Measurements from ENCODE around the gene PAK1. TPM values are rescaled to one million over a fixed set of nuclear protein-coding genes. Genes with fewer than 3 reads are reported as not detected.

PAK1 gene
- total RNA-seq, 1 experiment from 2014 or later: 26.1 TPM

GRCh38 chr11:77322506-77322905 lies 151.4 kb downstream of the PAK1 start:
- Histone ChIP-seq H3K27me3 (ENCODE audit: low read length) (no peaks in the 10 kb centered on the region), H3K9me2 (replicated peaks; ENCODE audit: low read length) (no peaks in the 10 kb centered on the region), H3K79me2 (ENCODE audit: low read length) (no peaks in the 10 kb centered on the region), H3K36me3 (ENCODE audit: low read depth, low read length) (no peaks in the 10 kb centered on the region), H3K9me3 (ENCODE audit: low read length) (no peaks in the 10 kb centered on the region), H3K4me3 (ENCODE audit: low read length) (no peak overlapping the region), H3F3A (ENCODE audit: low read length, unreplicated experiment) (no peaks in the 10 kb centered on the region), H2AFZ (ENCODE audit: low read length) (no peak overlapping the region), H3K27ac (ENCODE audit: low read length) (no peak overlapping the region), H3K9ac (ENCODE audit: low read length) (no peak overlapping the region), H4K20me1 (ENCODE audit: low read length) (no peaks in the 10 kb centered on the region), H3K4me2 (ENCODE audit: low read length) (no peak overlapping the region), H3K4me1 (ENCODE audit: insufficient read depth, low read length) (no peaks in the 10 kb centered on the region)
- POLR2A ChIA-PET (ENCODE audit: unreplicated experiment): no interaction called here
- no peak for TF ChIP-seq EZH2phosphoT487 (IDR thresholded peaks at IDR 0.05; ENCODE audit: borderline replicate concordance, low read length)
- TF ChIP-seq CTCF (conservative IDR thresholded peaks at IDR 0.05; ENCODE audit: low read depth, low read length): no peak
- no peak for TF ChIP-seq EZH2 (IDR thresholded peaks at IDR 0.05; ENCODE audit: low read length, unreplicated experiment)
- DNase-seq: no peak
- no TSS peak for BruUV-seq (replicated peaks)
- intact Hi-C loops (cut with micrococcal nuclease): no loop called here
- ATAC-seq: no peak
- CTCF ChIA-PET: no interaction called here

GRCh38 chr11:77320351-77320750 lies 153.5 kb downstream of the PAK1 start:
- no TSS peak for BruUV-seq (replicated peaks)
- Histone ChIP-seq H3K9me2 (replicated peaks; ENCODE audit: low read length) (no peaks in the 10 kb centered on the region), H3F3A (ENCODE audit: low read length, unreplicated experiment) (no peaks in the 10 kb centered on the region), H3K36me3 (ENCODE audit: low read depth, low read length) (no peaks in the 10 kb centered on the region), H3K9ac (ENCODE audit: low read length) (no peak overlapping the region), H3K4me1 (ENCODE audit: insufficient read depth, low read length) (no peaks in the 10 kb centered on the region), H3K9me3 (ENCODE audit: low read length) (no peaks in the 10 kb centered on the region), H4K20me1 (ENCODE audit: low read length) (no peaks in the 10 kb centered on the region), H3K79me2 (ENCODE audit: low read length) (no peaks in the 10 kb centered on the region), H3K27me3 (ENCODE audit: low read length) (no peaks in the 10 kb centered on the region), H3K4me3 (ENCODE audit: low read length) (no peak overlapping the region), H3K27ac (ENCODE audit: low read length) (no peak overlapping the region), H2AFZ (ENCODE audit: low read length) (no peak overlapping the region), H3K4me2 (ENCODE audit: low read length) (no peak overlapping the region)
- CTCF ChIA-PET: no interaction called here
- DNase-seq (no peak), ATAC-seq (no peak)
- TF ChIP-seq CTCF (conservative IDR thresholded peaks at IDR 0.05; ENCODE audit: low read depth, low read length) (no peak), EZH2phosphoT487 (IDR thresholded peaks at IDR 0.05; ENCODE audit: borderline replicate concordance, low read length) (no peak), EZH2 (IDR thresholded peaks at IDR 0.05; ENCODE audit: low read length, unreplicated experiment) (no peak)
- intact Hi-C loops (cut with micrococcal nuclease): no loop called here
- POLR2A ChIA-PET (ENCODE audit: unreplicated experiment): interaction anchor here (0.7 kb wide), 1 partner anchor 217 kb away, joined by 3 read pairs; no protein-coding TSS in a partner anchor

- no peaks in the 10 kb centered on the region for H4K20me1 ChIP-seq (ENCODE audit: low read length)
- H3K79me2 ChIP-seq (ENCODE audit: low read length): no peaks in the 10 kb centered on the region
- H3K9me3 ChIP-seq (ENCODE audit: low read length): no peaks in the 10 kb centered on the region
- ChIA-PET CTCF (no interaction called here), POLR2A (ENCODE audit: unreplicated experiment) (no interaction called here)
- intact Hi-C loops (cut with micrococcal nuclease): loop anchor here (10.0 kb wide), 1 partner anchor 74 kb away; no protein-coding TSS in a partner anchor
- DNase-seq (no peak), ATAC-seq (no peak)
- no peak overlapping the region for H2AFZ ChIP-seq (ENCODE audit: low read length)
- H3K27ac ChIP-seq (ENCODE audit: low read length): no peak overlapping the region
- H3F3A ChIP-seq (ENCODE audit: low read length, unreplicated experiment): no peaks in the 10 kb centered on the region
- H3K4me2 ChIP-seq (ENCODE audit: low read length): no peak overlapping the region
- TF ChIP-seq CTCF (conservative IDR thresholded peaks at IDR 0.05; ENCODE audit: low read depth, low read length): no peak
- TF ChIP-seq EZH2 (IDR thresholded peaks at IDR 0.05; ENCODE audit: low read length, unreplicated experiment): no peak
- TF ChIP-seq EZH2phosphoT487 (IDR thresholded peaks at IDR 0.05; ENCODE audit: borderline replicate concordance, low read length): no peak
- no peaks in the 10 kb centered on the region for H3K27me3 ChIP-seq (ENCODE audit: low read length)
- H3K9me2 ChIP-seq (replicated peaks; ENCODE audit: low read length): no peaks in the 10 kb centered on the region
- H3K36me3 ChIP-seq (ENCODE audit: low read depth, low read length): no peaks in the 10 kb centered on the region
- H3K4me3 ChIP-seq (ENCODE audit: low read length): no peak overlapping the region
- BruUV-seq (replicated peaks): no TSS peak
- no peaks in the 10 kb centered on the region for H3K4me1 ChIP-seq (ENCODE audit: insufficient read depth, low read length)
- H3K9ac ChIP-seq (ENCODE audit: low read length): no peak overlapping the region
Observed at GRCh38 chr11:77318600-77318999, 155.3 kb downstream of the PAK1 start.
